Tibial nerve (tissue), 4 donors: ENCODE results near the gene GALNTL6. TPM values are rescaled to one million over a fixed set of nuclear protein-coding genes. Genes with fewer than 3 reads are reported as not detected.

Source experiments
- DNase-seq, 2 donors: peaks; one replicate each; pipeline ENCODE4 v3.0.0-alpha.2; 2019; ENCODE audit warnings: low spot score in 2 of 2
- H3K27ac ChIP-seq, 4 donors: fragments of 200-600 bp; sonication (generic) in 3 of 4; one replicate each; pipeline ENCODE4 v1.5.1; 2017 to 2019; ENCODE audit warnings: mild to moderate bottlenecking in 1 of 4
- H3K27me3 ChIP-seq, 2 donors: fragments of 200-600 bp; sonication (generic) in 1 of 2; one replicate each; pipeline versions ENCODE4 v1.5.1 to v1.6.0; 2017 to 2019
- H3K36me3 ChIP-seq, 3 donors: fragments of 200-600 bp; sonication (generic); one replicate each; pipeline ENCODE4 v1.5.1; 2018 to 2019
- H3K4me1 ChIP-seq, 4 donors: fragments of 200-600 bp; sonication (generic) in 3 of 4; one replicate each; pipeline ENCODE4 v1.5.1; 2017 to 2019
- H3K4me3 ChIP-seq, 4 donors: fragments of 200-600 bp; sonication (generic) in 3 of 4; one replicate each; pipeline ENCODE4 v1.5.1; 2017 to 2019; ENCODE audit warnings: mild to moderate bottlenecking in 1 of 4, moderate library complexity in 1 of 4
- H3K9me3 ChIP-seq, 4 donors: fragments of 200-600 bp; sonication (generic) in 3 of 4; one replicate each; pipeline ENCODE4 v1.5.1; 2017 to 2019
- EP300 ChIP-seq, 2 donors: sonication (generic); formaldehyde crosslinking; IDR thresholded peaks; one replicate each; pipeline ENCODE4 v1.6.1; 2017; ENCODE audit warnings: antibody characterized with exemption in 2 of 2, mild to moderate bottlenecking in 1 of 2
- POLR2A ChIP-seq, 2 donors: fragments of 450-650 bp; IDR thresholded peaks; one replicate each; pipeline ENCODE4 v1.6.1; 2017; ENCODE audit warnings: antibody characterized with exemption in 2 of 2, mild to moderate bottlenecking in 2 of 2, moderate library complexity in 2 of 2
- WGBS, 2 donors: methylation state at CpG; one replicate each; pipeline ENCODE4 v1.1.5; 2018; 5-methylcytosine and 5-hydroxymethylcytosine counted together
- total RNA-seq, 4 donors: library from RNA; depleted of rRNA; stranded (reverse); fragments of >200 nt; gene quantifications; one replicate each; pipeline ENCODE4 v1.1.0, GENCODE V29; 2016
- TF ChIP-seq, protein P1 (sequence below), 5 experiments: fragments of 200-600 bp in 3 of 5; fragments of 450-650 bp in 2 of 5; sonication (generic) in 3 of 5; IDR thresholded peaks; one replicate each; pipeline ENCODE4 v1.5.1; 2016 to 2019; ENCODE audit warnings: antibody characterized with exemption in 5 of 5, mild to moderate bottlenecking in 3 of 5, moderate library complexity in 2 of 5

Gene GALNTL6
- total RNA-seq, 4 donors from 2014 or later: not detected

DNA sequence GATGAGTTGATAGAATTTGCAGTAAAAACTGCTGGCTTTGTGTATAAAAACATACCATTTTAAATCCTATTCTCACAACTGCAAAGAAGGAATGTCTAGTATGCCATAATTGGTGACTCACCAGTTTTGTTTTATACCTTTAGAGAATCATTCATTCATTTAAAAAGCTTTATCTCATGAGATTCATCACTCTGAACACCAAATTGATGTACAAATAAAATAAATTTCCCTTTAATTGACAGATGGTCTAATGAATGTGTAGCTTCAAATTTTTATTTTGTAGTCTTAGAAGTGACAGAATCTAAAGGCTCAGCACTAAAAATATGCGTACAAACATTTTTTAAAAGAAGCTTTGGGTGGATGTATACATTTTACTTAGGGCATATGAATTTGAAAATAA lies 492.5 kb downstream of the GALNTL6 start:
- DNase-seq: no peak
- Histone ChIP-seq H3K4me3 (no peak overlapping the region), H3K4me1 (no peaks in the 10 kb centered on the region), H3K36me3 (no peaks in the 10 kb centered on the region), H3K9me3 (no peaks in the 10 kb centered on the region), H3K27ac (no peak overlapping the region), H3K27me3 (no peaks in the 10 kb centered on the region)
- TF ChIP-seq POLR2A (IDR thresholded peaks at IDR 0.05) (no peak), EP300 (IDR thresholded peaks at IDR 0.05) (no peak)
- TF ChIP-seq, protein P1, sequence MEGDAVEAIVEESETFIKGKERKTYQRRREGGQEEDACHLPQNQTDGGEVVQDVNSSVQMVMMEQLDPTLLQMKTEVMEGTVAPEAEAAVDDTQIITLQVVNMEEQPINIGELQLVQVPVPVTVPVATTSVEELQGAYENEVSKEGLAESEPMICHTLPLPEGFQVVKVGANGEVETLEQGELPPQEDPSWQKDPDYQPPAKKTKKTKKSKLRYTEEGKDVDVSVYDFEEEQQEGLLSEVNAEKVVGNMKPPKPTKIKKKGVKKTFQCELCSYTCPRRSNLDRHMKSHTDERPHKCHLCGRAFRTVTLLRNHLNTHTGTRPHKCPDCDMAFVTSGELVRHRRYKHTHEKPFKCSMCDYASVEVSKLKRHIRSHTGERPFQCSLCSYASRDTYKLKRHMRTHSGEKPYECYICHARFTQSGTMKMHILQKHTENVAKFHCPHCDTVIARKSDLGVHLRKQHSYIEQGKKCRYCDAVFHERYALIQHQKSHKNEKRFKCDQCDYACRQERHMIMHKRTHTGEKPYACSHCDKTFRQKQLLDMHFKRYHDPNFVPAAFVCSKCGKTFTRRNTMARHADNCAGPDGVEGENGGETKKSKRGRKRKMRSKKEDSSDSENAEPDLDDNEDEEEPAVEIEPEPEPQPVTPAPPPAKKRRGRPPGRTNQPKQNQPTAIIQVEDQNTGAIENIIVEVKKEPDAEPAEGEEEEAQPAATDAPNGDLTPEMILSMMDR (IDR thresholded peaks at IDR 0.05): no peak
- WGBS, 2 donors: 92 to 94% methylated on average over 1 of the region's 1 CpG

DNA sequence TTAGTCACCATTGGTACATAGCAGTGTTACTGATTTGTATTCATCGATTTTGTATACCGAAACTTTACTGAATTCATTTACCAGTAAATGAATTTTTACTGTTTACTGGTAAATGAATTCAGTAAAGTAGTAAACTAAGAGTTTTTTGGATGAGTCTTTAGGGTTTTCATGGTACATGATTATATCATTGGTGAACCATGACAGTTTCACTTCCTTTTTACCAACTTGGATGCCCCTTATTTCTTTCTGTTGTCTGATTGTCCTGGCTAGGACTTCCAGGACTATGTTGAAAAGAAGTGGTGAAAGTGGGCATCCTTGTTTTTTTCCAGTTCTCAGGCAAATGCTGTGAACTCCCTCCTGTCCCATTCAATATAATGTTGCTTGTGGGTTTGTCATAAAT lies 494.9 kb downstream of the GALNTL6 start:
- H3K36me3 ChIP-seq: no peaks in the 10 kb centered on the region
- no peak for TF ChIP-seq EP300 (IDR thresholded peaks at IDR 0.05)
- TF ChIP-seq, protein P1 (IDR thresholded peaks at IDR 0.05): no peak
- no peak for TF ChIP-seq POLR2A (IDR thresholded peaks at IDR 0.05)
- H3K4me3 ChIP-seq: no peak overlapping the region
- no peak for DNase-seq
- H3K27me3 ChIP-seq: no peaks in the 10 kb centered on the region
- H3K4me1 ChIP-seq: no peaks in the 10 kb centered on the region
- H3K27ac ChIP-seq: no peak overlapping the region
- 90 to 96% methylated on average over 2 of the region's 2 CpGs for WGBS, 2 donors
- H3K9me3 ChIP-seq: no peaks in the 10 kb centered on the region

DNA sequence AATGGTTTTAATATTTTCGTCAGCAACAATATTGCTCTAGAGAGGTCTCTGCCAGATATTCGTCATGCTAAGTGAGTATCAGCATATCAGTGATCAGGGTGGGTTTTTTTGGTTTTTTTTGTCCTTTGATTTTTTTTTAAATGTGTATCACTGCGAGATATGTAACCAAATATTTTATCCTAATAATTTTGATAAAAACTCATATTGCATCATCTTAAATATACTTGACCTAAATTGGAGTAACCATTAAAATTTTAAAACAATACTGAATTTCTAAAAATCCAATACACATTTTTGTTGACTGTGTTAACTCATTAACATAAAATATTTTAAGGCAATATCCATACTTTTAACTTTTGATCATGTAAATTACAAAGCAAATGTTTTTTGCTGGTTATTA lies 498.5 kb downstream of the GALNTL6 start:
- DNase-seq: no peak
- Histone ChIP-seq H3K36me3 (no peaks in the 10 kb centered on the region), H3K27ac (no peak overlapping the region), H3K9me3 (no peaks in the 10 kb centered on the region), H3K27me3 (no peaks in the 10 kb centered on the region), H3K4me3 (no peak overlapping the region), H3K4me1 (no peaks in the 10 kb centered on the region)
- WGBS, 2 donors: 85 to 87% methylated on average over 3 of the region's 3 CpGs
- TF ChIP-seq POLR2A (IDR thresholded peaks at IDR 0.05): no peak
- TF ChIP-seq EP300 (IDR thresholded peaks at IDR 0.05): no peak
- TF ChIP-seq, protein P1 (IDR thresholded peaks at IDR 0.05): no peak

DNA sequence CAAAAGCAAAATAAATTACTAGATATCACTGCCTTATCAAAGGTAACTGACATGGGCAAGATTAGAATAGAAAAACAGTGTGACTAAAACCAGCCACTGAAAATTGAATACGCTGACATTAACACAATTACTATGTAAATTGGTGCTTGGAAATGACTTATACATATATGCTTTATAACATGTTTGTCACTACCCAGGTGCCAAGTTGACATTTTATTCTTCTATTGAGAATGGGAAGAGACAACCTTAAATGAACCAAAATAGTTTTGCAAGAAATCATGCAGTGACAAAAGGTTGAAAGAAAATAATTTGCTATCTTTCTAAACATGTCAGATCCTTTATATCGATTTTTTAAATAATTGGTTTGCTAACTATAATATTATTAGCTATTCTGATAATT lies 510.1 kb downstream of the GALNTL6 start:
- TF ChIP-seq EP300 (IDR thresholded peaks at IDR 0.05) (no peak), POLR2A (IDR thresholded peaks at IDR 0.05) (no peak)
- TF ChIP-seq, protein P1 (IDR thresholded peaks at IDR 0.05): no peak
- no peaks in the 10 kb centered on the region for H3K27me3 ChIP-seq
- no peak for DNase-seq
- H3K9me3 ChIP-seq: no peaks in the 10 kb centered on the region
- no peaks in the 10 kb centered on the region for H3K36me3 ChIP-seq
- no peaks in the 10 kb centered on the region for H3K4me1 ChIP-seq
- no peak overlapping the region for H3K4me3 ChIP-seq
- 88 to 91% methylated on average over 2 of the region's 2 CpGs for WGBS, 2 donors
- H3K27ac ChIP-seq: no peak overlapping the region

DNA sequence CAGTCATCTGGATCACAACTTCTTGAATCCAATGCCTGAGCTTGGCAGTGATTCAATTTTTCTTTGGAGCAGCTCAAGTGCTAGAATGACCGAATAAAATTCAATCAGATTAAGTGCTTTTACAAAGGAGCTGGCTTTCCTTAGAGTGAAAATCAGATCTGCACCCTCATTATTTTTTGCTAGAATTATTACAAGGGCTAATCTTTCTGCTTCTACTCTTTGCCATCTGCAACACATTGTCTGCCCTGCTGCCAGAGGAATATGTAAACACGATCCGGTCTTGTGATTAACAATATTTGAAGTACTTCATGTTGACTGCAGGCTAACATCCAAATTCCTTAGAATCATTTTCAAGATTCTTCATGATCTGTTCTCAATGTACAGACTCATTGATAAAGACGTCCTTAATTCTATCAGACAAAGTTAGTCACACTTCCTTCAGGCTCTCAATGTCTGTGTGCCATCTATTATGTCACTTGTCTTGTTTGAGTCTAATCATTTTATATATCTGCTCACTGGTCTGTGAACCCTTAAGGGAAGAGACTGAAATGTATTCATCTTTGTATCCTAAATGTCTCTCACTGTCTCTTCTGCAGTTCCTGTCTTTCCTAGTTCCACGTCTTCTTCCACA lies 531.2 kb downstream of the GALNTL6 start:
- DNase-seq: no peak
- Histone ChIP-seq H3K4me3 (no peak overlapping the region), H3K27me3 (no peaks in the 10 kb centered on the region), H3K9me3 (no peaks in the 10 kb centered on the region), H3K4me1 (no peaks in the 10 kb centered on the region), H3K27ac (no peak overlapping the region), H3K36me3 (no peaks in the 10 kb centered on the region)
- TF ChIP-seq EP300 (IDR thresholded peaks at IDR 0.05): no peak
- TF ChIP-seq, protein P1 (IDR thresholded peaks at IDR 0.05): no peak
- TF ChIP-seq POLR2A (IDR thresholded peaks at IDR 0.05): no peak
- 28 to 35% methylated on average over 5 of the region's 5 CpGs for WGBS, 2 donors
